Renal pelvis (tissue), 4 donors: ENCODE results near the gene AP2A2. TPM values are rescaled to one million over a fixed set of nuclear protein-coding genes. Genes with fewer than 3 reads are reported as not detected.

Experiments
- DNase-seq: peaks from one replicate; pipeline ENCODE4 v3.0.0-alpha.2; 2013
- polyA plus RNA-seq, 3 donors: library from polyadenylated mRNA; unstranded; fragments of 120-200 nt; gene quantifications; one replicate each; pipeline ENCODE4 v1.2.1, GENCODE V29; 2013; ENCODE audit not compliant: insufficient read length in 3 of 3

AP2A2 gene
- polyA plus RNA-seq, 3 donors = 99.5 to 126 (median 117) TPM

DNA sequence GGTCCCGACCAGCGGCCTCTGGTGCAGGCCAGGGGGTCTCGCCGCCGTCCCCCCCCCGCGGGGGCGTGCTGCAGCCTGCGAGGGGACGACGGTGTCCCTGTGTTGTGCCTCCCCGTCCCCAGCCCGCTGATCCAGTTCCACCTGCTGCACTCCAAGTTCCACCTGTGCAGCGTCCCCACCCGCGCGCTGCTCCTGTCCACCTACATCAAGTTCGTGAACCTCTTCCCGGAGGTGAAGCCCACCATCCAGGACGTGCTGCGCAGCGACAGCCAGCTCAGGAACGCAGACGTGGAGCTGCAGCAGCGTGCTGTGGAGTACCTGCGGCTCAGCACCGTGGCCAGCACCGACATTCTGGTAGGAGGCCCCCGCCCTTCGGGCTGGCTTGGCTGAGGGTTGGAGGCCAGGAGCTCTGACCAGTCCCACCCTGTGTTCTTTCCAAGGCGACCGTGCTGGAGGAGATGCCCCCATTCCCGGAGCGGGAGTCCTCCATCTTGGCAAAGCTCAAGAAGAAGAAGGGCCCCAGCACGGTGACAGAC lies 68.0 kb downstream of the AP2A2 start:
- DNase-seq = no peak

DNA sequence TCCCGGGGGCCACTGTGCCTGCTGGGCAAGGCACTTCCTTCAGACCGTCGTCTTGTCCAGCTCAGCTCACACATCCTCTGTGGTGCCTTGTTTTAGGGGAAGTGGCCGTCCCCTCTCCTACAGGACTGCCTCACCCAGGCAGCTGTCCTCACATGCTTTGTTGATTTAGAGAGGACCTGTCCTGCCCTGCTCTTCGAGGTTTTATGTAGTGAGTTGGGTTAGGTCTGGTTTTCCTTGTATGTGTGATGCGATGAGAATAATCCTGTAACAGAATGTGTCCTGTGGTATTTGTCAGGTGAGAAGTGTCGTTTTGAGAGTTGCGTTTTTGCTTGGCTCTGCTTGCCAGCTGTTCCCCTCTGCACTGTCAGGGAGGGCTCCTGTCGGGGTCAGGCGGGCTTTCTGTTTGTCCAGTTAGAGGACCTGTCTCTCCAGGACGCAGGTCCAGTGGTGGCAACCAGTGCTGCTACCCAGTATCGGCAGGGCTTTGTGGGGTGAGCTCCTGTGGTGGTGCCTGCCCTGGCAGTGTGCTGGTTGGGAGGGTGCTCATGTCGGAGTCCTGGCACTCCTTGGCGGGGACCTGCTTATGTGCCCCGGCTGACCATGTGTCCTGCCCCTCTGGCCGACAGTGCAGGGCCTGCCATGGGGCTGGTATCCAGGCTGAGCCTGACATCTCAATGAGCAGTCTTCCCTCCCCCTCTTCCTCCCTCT lies 69.5 kb downstream of the AP2A2 start:
- DNase-seq = no peak

DNA sequence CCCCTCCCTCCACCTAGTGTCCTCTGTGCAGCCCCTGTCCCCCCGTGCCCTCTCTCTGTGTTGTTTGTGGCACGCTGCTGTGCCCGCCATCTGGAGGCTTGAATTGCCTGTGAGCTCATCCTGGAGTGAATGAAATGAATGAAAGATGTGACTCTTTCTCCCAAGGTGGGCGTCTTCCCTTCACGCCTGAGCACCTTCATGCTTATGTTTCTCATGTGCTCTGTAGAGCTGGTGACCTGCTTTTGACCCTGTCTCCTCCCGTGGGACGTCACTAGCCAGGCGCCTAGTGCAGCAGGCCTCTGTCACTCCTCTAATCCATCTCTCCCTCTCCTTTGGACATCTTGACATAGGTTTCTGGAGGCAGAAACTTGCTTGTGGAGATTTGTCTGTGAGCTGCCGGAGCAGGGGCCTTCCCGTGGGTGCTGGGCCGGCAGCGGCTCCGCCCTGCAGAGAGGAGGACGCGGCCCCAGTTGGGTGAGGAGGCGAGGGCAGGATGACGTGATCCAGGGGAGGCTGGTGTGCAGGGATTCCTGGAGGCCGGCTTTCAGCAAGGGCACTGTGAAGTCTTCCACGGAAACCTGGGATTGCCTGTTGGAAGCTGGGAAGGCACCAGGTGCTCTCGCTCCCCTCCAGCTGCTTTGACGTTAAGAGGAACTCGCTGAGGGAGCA lies 70.2 kb downstream of the AP2A2 start:
- peak; percentile 92 for DNase-seq

DNA sequence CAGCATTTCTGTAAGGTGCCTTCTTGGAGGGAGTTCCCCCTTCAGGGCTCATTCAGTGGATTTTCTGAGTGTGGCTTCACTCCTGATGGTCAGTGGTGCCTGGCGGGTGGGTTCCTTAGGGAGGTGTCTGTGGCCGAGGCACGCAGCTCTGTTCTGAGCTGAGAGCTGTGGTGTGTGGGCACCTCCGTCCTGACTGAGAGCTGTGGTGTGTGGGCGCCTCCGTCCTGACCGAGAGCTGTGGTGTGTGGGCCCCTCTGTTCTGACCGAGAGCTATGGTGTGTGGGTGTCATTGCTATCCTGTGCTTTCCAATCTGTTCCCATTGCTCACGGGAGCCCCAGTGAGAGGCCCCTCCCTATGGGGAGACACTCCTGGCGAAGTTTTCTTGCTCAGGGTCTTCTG lies 71.0 kb downstream of the AP2A2 start:
- no peak for DNase-seq

DNA sequence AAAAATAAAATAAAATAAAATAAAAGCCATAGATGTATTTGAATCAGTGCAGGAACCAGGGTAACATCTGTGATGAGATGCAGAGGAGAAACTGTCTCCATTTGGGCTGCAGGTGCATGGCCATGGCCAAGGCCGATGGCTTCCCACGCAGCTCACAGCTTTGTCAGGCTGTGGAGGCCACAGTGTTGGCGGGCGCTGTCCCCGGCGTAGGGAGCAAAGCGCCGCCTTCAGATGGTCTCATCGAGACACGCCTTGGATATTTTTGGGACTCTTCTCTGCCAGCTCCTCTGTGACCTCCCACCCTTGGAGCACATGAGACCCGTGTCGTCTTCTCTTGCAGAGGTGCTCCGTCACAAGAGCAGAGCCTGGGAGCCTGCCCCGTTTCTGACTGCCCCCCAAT lies 72.2 kb downstream of the AP2A2 start:
- no peak for DNase-seq

DNA sequence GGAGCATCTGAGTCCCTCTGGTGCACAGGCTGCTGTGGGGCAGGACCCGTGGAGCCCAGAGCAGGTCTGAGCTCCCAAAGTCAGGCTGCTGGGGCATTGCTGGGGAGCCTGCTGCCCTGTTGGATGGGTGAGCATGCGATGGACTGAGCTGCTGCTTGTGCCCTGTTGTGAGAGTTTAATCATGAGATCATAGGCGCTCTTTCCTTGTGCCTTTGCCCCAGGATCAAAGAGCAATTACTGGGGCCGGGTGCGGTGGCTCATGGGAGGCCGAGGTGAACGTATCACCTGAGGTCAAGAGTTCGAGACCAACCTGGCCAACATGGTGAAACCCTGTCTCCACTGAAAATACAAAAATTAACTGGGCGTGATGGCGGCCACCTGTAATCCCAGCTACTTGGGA lies 73.3 kb downstream of the AP2A2 start:
- DNase-seq = no peak

DNA sequence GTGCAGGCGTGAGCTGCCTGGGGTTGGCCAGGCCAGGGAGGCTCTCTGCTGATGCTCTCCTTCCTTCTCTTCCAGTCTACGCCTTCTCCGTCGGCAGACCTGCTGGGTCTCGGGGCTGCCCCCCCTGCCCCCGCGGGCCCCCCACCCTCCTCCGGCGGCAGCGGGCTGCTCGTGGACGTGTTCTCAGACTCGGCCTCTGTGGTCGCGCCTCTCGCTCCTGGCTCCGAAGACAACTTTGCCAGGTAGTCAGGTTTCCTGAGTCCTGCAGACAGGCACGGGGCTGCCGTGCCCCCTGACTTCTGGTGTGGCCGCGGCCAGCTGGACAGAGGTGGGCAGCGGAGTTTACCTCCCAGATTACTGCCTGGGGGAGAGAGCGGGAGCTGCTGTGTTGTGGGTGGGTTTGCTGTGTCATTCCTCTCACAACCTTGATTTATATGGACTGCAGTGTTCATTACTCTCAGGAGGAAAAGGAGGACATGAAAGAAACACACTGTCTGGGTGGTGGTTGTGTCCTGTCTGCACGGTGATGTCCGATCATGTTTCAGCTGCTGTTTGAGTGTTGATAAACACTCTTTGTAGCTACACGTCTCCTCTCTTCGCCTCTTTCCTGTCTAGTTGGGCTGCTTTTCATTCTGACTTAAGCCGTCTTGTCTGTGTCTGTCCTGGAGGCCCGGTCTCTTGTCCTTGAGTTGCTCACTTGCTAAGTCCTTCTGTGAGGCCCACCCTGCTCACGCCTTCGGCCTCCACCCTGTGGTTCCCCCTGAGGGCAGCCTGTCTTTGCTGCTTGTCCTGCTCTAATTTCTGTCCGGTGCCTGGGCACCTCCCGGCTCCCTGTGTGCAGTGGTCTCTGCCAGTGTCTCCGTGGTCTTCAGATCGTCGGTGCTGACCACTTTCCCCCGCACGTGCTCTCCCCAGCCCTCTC lies 74.9 kb downstream of the AP2A2 start:
- peak; percentile 86 for DNase-seq

DNA sequence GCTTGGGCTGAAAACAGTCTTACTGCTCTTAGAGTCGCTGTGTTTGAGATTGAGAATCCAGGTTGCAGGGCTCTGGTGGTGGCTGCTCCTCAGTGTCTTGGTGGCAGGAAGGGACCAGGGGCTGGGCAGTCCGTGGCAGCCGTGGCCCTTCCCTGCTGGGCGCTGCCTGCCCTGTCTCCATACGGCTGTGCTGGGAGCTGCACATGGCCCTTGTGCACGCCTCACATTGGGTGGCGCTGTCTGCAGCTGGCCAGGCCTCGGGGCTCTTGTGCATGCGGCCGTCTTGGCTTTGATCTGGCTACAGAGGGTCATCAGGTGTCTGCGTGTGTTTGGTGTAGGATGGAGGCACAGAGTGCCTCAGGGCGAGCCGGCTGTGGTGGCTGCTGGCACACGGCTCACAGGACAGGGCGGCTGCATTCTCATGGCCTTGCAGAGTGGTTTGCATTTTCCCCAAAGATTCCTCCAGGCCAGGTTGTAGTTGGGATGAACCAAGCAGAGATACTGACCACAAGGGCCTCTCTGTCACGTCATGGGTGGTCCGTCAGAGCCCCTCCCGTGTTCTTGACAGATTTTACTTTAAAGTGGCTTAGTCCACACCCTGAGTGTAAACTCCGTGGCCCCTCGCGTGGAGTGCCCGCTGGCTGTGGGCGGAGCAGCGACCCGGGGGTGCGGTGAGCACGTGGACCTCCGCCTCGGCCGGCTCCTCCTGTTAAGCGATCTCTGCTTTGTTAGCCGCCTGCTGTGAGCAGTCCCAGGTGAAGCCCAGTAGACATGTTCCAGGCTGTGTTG lies 76.1 kb downstream of the AP2A2 start:
- DNase-seq = no peak

DNA sequence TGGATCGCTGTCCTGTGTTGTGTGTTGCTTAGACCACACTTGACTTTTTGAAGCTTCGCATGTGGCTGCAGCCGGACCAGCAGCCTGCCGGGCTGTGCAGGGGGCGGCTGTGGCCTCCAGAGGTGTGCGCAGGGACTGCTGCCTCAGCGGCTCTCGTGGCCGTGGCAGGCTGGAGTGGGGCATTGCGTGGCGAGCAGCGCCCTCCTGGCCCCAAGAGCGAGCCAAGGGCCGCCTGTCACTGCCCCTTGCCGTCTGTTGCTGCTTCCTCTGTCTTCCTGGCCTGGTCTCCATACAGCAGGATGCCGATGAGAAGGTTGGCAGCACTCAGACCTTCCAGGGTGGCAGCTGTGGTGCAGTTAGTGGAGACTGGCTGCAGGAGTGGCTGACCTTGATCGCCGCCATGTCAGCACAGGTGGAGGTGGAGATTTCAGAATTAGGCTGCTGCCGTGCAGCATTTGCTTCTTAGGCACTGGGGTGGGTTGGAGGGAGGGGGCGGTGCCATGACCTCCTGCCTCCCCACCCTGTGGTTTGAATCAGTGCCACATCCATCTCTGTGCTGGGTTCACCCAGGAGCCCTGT lies 76.8 kb downstream of the AP2A2 start:
- no peak for DNase-seq

DNA sequence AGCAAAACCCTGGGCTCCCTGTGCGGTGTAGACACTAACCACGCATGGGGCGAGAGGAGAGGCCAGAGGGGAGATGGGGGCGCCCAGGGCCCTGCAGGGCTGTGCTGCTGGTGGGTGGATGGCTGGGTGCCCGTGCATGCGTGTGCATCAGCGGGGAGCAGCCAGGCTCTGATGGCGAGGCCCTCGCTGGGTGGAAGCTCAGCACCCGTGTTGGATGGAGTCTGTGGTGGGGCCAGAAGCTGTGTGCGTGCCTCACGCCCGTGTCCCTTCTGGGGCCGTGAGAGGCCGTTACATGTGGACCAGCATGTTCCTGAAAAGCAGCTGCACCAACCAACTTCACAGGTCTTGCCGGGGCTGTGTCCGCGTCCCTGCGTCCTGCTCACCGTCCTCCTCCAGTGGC lies 77.5 kb downstream of the AP2A2 start:
- no peak for DNase-seq

DNA sequence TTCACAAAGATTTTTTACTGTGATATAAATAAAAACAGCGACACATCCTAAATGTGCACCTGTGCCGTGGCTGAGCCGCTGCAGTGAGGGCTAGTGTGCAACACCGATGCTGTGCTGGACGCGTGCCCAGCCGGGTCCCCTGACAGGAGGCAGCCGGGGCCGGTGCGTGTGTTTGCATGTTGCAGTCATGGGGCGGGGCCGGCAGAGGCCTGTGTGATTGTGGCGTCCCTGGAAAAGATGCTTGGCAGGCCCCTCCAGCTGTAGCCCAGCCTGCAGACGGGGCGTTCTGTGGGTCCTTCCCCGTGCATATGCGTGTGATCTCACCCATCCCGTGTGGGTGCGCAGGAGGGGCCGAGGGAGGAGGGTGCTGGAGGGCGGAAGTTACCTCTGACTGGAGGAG lies 80.3 kb downstream of the AP2A2 start:
- DNase-seq = no peak

DNA sequence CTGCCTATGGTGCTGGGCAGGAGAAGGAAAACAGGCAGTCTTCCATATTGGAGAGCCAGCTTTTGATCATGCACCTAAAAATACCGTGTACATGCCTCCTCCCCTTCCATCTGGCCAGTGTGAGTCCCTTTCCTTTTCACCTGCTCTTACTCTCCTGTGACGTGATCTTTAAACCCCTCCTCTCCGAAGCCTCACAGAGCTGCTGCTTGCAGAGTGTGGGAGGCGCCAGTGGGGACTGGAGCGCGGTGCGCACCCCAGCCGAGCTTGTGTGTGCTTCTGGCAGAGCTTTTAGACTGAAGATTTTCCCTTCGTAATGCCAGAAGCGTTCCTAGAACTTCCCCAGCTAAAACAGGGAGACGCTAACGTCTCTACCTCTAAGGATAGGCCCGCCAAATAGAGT lies 81.1 kb downstream of the AP2A2 start:
- peak; percentile 63 for DNase-seq

DNA sequence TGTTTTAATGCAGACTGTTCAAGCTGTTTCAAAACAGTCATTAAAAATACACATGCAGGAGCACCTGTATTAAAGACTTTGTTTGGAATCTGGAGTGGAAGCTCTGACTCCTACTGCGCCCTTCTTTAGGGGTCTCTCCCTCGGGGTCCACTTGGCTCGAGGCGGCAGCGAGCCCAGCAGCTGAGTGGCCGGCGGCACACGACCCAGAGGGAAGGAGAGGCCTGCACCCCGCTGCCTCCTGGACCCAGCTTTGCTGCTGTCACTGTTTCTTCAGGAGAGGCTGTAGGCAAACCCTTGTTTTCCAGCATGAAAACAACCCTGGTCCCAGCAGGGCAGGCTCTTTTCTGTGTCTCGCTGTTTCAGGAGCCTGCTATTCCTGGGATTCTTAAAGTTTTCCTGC lies 81.6 kb downstream of the AP2A2 start:
- DNase-seq = no peak

DNA sequence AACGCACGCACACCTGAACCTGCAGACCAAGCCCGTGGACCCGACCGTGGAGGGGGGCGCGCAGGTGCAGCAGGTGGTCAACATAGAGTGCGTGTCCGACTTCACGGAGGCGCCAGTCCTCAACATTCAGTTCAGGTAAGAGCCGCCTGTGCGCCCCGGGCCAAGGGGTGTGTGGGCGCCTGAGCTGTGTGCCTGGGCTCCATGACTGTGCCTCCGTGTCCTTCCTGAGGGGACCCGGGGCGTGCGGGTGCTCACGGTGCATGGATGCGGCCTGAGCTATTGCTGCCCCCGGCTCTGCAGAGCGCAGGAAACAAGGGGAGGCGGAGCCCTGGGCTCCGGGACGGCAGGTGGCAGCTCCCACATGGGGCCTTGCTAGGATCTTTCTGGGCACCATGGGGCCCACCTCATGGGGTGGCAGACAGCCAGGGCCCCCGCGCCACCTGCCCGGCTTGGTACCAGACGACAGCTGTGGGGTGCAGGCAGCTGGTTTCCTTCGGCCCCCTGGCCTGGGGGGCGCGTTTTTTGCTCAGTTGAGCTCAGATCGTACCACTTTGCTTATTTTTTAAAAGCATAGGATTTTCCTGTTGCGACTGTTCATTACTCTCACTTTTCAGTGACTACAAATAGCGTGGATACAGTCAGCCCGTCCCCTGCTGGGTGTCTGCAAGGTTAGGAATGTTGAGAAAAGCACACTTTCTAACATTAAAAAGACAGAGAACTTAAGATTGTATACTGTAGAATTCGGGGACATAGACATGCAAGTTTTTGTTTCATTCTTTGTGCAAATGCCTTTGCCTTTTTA lies 82.5 kb downstream of the AP2A2 start:
- no peak for DNase-seq

DNA sequence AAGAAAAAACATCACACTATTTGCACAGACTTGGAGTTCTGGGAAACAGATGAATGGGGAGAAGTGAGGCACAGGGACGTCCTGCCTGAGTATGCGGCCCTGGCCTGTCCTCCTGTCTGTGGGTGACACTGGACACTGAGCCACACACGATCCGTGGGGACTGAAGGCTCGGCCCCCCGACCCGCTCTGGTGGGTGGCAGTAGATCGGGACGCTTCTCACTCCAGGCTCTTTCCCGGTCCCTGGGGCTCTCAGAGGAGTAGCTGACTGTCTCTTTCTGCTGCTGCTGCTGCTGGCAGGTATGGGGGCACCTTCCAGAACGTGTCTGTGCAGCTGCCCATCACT lies 83.1 kb downstream of the AP2A2 start:
- DNase-seq = no peak

DNA sequence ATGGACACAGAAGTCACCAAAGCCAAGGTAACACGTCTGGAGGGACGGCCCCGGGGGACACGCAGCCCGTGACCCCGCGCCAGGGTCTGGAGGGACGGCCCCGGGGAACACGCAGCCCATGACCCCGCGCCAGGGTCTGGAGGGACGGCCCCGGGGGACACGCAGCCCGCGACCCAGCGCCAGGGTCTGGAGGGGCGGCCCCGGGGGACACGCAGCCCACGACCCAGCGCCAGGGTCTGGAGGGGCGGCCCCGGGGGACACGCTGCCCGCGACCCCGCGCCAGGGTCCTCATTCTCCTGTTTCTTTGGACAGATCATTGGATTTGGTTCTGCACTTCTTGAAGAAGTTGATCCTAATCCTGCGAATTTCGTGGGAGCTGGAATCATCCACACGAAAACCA lies 83.7 kb downstream of the AP2A2 start:
- DNase-seq = no peak

DNA sequence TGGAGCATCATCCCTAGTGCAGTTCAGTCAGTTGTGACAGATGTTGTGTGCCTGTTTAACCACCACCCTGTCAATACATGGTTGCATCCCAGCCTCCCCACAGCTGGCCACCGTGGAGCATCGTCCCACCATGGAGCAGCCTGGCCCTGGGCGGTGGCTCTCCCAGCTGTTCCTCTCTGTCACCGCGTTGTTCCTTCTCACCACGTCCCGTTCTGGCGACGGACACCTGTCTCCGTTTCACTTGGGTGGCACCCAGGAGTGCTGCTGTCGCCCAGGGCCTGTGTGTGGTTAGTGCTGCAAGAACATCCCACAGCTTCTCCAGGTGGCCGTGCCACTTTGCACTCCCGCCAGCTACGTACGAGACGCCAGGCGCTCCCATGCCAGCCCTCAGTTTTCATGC lies 84.3 kb downstream of the AP2A2 start:
- no peak for DNase-seq

DNA sequence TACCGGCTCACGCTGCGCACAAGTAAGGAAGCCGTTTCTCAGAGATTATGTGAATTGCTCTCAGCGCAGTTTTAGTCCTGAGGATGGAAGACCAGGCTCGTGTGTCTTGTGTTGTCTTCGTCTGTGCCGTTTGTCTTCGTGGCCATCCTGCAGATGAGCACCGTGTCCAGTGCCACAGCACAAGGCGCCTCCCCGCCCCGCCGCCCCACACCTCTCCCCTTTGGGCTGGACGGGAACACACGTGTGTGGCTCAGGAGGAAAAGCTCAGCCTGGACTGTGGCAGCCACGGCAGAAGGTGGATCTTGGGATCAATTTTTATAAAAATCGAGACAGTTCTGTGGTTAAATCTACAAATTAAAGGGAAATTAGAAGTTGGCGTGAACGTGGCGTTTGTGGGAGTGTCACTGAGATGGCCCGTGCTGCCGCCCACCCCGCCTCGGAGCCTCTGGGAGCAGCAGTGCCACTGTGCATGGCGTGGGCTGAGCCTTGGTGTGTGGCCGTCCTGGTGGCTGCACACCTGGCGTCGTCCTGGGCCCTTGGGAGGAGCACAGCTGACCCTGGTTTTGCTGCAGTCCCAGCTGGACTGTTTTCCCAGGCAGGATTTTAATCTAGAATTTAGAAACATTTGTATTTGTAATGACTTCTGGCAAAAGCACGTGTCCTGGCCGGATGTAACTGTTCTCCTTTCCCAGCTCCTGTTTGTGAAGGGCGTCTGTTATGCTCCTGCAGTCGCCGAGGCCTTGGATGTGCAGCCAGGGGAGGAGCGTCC lies 85.1 kb downstream of the AP2A2 start:
- no peak for DNase-seq

DNA sequence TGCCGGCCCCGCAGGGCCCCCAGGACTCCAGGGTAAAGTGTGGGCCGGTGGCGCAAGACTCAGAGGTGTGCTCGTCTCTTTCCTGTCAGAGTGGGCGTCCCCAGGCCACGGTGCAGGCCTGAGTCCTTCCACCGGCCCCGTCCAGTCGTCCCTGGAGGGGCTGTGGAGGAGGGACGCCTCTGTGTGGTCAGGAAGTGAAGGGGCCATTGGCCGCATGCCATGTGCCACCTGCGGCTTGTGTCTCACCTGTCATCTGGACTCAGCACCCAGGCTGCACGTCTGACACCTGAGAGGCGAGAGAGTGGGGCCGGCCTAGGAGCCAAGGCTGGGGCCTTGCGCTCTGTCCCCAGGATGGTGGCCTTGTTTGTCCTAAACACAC lies 85.6 kb downstream of the AP2A2 start:
- DNase-seq = no peak

DNA sequence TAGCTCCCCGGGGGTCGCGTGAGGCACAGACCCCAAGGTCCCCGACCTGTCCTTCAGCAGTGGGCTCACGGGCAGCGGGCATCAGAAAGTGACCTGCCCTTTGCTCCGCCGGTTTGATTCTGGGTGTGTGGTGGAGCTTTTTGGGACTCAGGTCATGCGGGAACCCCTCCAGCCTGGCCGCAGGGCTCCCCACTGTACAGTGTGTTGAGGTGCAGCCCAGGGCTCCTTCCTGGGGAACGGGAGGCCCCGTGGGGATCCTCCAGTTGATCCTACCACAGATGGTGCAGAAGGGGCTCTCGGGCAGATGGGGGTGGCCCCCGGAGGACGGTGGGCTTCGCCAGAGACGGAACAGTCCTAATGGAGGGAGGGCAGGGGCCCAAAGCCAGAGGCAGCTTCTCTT lies 86.6 kb downstream of the AP2A2 start:
- DNase-seq = no peak
